T-helper 1 cell treated with Interleukin-12 subunit alpha and Interleukin-12 subunit beta and Interleukin-4 antibody, amounts not matched to agents 30 μg/mL and 1 μg/mL, for 36 hours (primary cell): ENCODE measurements around the gene TDRD12.
"Not testable (repeated sequence)": the region's sequence is repeated elsewhere in the genome, so short reads cannot be mapped to it uniquely, and the experiment has no call there.

Experiments used
- H3K27ac Mint-ChIP-seq: one replicate; pipeline ENCODE4 v1.8.0; 2021; ENCODE audit warnings: mild to moderate bottlenecking, mixed read lengths
- H3K27me3 Mint-ChIP-seq: one replicate; pipeline ENCODE4 v1.8.0; 2021; ENCODE audit warnings: low read depth, mixed read lengths
- H3K36me3 Mint-ChIP-seq: one replicate; pipeline ENCODE4 v1.8.0; 2021; ENCODE audit warnings: low read depth, mixed read lengths
- H3K4me1 Mint-ChIP-seq: one replicate; pipeline ENCODE4 v1.8.0; 2021; ENCODE audit warnings: low read depth, mixed read lengths
- H3K4me3 Mint-ChIP-seq: one replicate; pipeline ENCODE4 v1.8.0; 2021; ENCODE audit warnings: mild to moderate bottlenecking, moderate library complexity, mixed read lengths
- H3K9me3 Mint-ChIP-seq: one replicate; pipeline ENCODE4 v1.8.0; 2021; ENCODE audit warnings: mixed read lengths

The TDRD12 gene

GRCh38 chr19:32833388-32833787 lies 113.8 kb downstream of the TDRD12 start:
- H3K4me3 Mint-ChIP-seq, H3K4me1 Mint-ChIP-seq, H3K27ac Mint-ChIP-seq, H3K36me3 Mint-ChIP-seq, H3K9me3 Mint-ChIP-seq, H3K27me3 Mint-ChIP-seq: not testable (repeated sequence)

DNA sequence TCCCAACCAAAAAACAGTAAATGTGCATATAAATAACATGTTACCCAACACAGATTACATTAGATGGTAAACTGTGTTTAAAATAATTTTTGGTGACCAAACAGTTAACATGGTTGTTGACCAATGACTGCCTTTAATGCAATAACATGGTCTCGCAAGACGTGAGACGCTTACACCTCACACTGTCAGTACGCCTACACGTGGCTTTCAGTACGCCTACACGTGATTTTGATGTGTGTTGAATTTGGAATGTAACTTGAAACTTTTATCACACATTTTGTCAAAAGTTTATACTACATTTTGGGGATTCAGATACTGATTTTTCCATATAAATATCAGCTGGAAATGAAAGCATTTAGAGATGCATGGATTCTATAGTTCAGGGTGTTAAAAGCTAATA lies 118.0 kb downstream of the TDRD12 start:
- Mint-ChIP-seq H3K4me1 (no peaks in the 10 kb centered on the region), H3K9me3 (peaks cover 20% of the 10 kb centered on the region), H3K4me3 (no peak overlapping the region), H3K27me3 (no peaks in the 10 kb centered on the region), H3K36me3 (peaks cover 4% of the 10 kb centered on the region), H3K27ac (no peak overlapping the region)

DNA sequence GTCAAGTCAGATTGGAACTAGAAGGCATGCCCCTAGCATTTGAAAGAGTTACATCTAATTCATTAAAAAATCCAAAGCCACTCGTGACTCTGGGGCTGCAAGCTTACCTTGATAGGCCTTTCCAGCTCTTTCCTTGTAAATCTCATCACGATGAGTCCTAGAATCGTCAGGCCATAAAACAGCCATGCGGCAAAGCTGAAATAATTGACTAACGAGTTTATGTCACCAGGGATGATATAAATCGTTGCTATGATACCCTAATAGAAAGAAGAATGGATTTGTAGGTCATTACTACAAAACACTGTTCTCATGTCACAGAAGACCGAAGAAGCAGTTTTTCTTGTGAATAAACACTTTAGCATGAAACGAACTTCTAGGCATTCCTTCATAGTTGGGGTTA lies 122.5 kb downstream of the TDRD12 start:
- no peak overlapping the region for H3K27ac Mint-ChIP-seq
- peaks cover 20% of the 10 kb centered on the region for H3K9me3 Mint-ChIP-seq
- H3K27me3 Mint-ChIP-seq = peaks cover under 1% of the 10 kb centered on the region
- no peak overlapping the region for H3K4me3 Mint-ChIP-seq
- H3K4me1 Mint-ChIP-seq = no peaks in the 10 kb centered on the region
- peaks cover 4% of the 10 kb centered on the region for H3K36me3 Mint-ChIP-seq

DNA sequence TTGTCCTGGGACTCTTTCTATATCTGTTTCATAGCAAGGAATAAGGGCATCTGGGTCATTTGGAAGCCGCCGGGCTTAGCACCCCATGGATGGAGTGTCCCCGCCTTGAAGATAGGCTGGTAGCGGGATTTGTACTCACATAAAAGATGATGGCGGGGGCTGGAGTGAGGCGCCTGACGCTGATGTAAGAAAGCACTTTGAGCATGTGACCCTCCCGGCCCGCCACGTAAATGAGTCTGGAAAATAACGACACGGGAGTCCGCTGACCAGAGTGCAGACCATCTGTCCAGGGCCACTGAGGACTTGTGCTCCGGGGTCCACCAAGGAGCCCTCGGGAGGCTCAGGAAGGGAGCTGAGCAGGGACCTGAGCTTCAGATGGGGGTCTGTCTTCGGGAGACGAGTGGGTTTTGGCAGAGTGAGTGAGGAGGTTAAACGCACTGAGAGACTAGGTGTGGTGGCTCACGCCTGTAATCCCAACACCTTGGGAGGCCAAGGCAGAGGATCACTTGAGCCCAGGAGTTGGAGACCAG lies 124.2 kb downstream of the TDRD12 start:
- peaks cover 19% of the 10 kb centered on the region for H3K9me3 Mint-ChIP-seq
- H3K36me3 Mint-ChIP-seq = peaks cover 6% of the 10 kb centered on the region
- peaks cover 3% of the 10 kb centered on the region for H3K27me3 Mint-ChIP-seq
- H3K4me3 Mint-ChIP-seq = no peak overlapping the region
- H3K27ac Mint-ChIP-seq = no peak overlapping the region
- H3K4me1 Mint-ChIP-seq = no peaks in the 10 kb centered on the region

GRCh38 chr19:32848035-32848434 lies 128.5 kb downstream of the TDRD12 start:
- H3K27me3 Mint-ChIP-seq, H3K27ac Mint-ChIP-seq, H3K9me3 Mint-ChIP-seq, H3K4me1 Mint-ChIP-seq, H3K36me3 Mint-ChIP-seq, H3K4me3 Mint-ChIP-seq: not testable (repeated sequence)

- Mint-ChIP-seq H3K4me1 (no peaks in the 10 kb centered on the region), H3K9me3 (no peaks in the 10 kb centered on the region), H3K36me3 (peaks cover under 1% of the 10 kb centered on the region), H3K4me3 (no peak overlapping the region), H3K27ac (no peak overlapping the region), H3K27me3 (peaks cover under 1% of the 10 kb centered on the region)
Observed at GRCh38 chr19:32852216-32852615, 132.6 kb downstream of the TDRD12 start.

- H3K27ac Mint-ChIP-seq, H3K4me1 Mint-ChIP-seq, H3K4me3 Mint-ChIP-seq, H3K9me3 Mint-ChIP-seq, H3K27me3 Mint-ChIP-seq, H3K36me3 Mint-ChIP-seq: not testable (repeated sequence)
Observed at GRCh38 chr19:32856818-32857217, 137.3 kb downstream of the TDRD12 start.

DNA sequence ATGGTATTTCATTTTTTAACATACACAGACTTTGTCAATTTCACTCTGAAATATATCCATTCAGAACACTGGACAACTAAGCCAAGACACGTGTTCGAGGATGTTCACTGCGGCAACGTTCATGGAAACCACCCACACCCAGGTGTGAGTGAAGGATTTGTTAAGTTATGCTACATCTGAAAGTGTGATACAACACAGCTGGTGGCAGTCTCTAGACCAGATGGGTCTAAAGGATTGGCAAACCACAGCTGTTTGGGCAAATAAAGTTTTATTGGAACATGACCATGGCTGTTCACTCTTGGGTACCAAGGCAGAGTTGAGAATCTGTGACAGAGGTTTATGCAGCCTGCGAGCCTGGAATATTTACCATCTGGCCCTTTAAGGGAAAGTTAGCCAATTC lies 138.0 kb downstream of the TDRD12 start:
- H3K9me3 Mint-ChIP-seq = no peaks in the 10 kb centered on the region
- H3K4me3 Mint-ChIP-seq = no peak overlapping the region
- H3K27me3 Mint-ChIP-seq = no peaks in the 10 kb centered on the region
- no peaks in the 10 kb centered on the region for H3K4me1 Mint-ChIP-seq
- no peaks in the 10 kb centered on the region for H3K36me3 Mint-ChIP-seq
- no peak overlapping the region for H3K27ac Mint-ChIP-seq

DNA sequence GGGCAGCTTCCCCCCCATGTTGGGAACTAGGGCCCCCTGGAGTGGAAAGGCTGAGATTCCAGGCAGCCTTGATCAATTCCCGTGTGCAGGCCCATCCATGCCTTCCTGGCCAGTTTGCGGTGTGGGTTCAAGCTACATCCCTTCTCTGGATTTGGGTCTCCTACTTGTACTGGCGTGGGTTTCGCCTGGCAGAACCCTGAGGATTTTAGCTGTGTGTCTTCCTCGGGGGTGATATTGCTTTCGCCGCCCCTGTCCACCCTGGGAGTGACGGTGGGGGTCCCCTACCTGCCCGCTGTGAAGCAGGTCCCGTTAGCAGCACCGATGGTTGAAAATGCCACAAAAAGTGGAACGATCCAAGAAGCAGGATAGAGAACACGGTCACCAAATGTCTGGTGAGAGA lies 138.6 kb downstream of the TDRD12 start:
- Mint-ChIP-seq H3K4me3 (no peak overlapping the region), H3K9me3 (no peaks in the 10 kb centered on the region), H3K4me1 (no peaks in the 10 kb centered on the region), H3K27ac (no peak overlapping the region), H3K27me3 (no peaks in the 10 kb centered on the region), H3K36me3 (no peaks in the 10 kb centered on the region)

DNA sequence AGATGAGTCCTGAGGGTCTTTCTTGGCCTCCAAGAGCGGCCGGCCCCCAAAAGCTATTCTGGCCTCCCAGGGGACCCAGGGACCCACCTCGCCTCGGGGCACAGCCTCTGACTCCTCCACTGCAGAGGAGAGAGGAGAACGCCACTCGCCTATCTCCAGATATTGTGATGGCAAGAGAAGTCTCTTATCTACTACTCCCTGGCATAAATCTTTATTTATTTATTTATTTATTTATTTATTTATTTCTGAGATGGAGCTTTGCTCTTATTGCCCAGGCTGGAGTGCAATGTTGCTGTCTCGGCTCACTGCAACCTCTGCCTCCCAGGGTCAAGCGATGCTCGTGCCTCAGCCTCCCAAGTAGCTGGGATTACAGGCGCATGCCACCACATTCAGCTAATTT lies 139.0 kb downstream of the TDRD12 start:
- Mint-ChIP-seq H3K27ac (no peak overlapping the region), H3K4me1 (no peaks in the 10 kb centered on the region), H3K27me3 (no peaks in the 10 kb centered on the region), H3K4me3 (no peak overlapping the region), H3K9me3 (no peaks in the 10 kb centered on the region), H3K36me3 (no peaks in the 10 kb centered on the region)

- Mint-ChIP-seq H3K27ac (no peak overlapping the region), H3K4me3 (no peak overlapping the region), H3K27me3 (no peaks in the 10 kb centered on the region), H3K36me3 (no peaks in the 10 kb centered on the region), H3K9me3 (no peaks in the 10 kb centered on the region), H3K4me1 (no peaks in the 10 kb centered on the region)
Observed at GRCh38 chr19:32859591-32859990, 140.0 kb downstream of the TDRD12 start.

GRCh38 chr19:32861596-32861995 lies 142.0 kb downstream of the TDRD12 start:
- no peaks in the 10 kb centered on the region for H3K36me3 Mint-ChIP-seq
- H3K27ac Mint-ChIP-seq = no peak overlapping the region
- H3K9me3 Mint-ChIP-seq = no peaks in the 10 kb centered on the region
- no peaks in the 10 kb centered on the region for H3K4me1 Mint-ChIP-seq
- no peaks in the 10 kb centered on the region for H3K27me3 Mint-ChIP-seq
- H3K4me3 Mint-ChIP-seq = no peak overlapping the region

DNA sequence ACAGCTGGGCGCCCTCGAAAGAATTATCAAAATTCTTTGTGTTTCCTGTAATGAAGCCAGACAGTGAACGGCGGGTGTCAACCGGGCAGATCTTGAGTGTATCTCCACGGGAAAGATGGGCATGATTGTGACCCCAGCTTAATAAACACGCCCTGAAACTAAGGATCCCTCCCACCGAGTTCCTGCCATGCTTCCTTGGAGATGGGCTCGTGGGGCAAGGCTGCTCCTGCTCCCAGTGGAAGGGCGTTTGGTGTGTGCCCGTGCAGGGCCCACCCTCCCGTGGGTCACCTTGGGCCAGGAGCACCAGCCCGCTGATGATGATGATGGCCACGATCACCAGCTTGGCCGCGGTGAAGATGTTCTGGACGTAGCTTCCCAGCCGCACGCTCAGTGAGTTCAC lies 142.6 kb downstream of the TDRD12 start:
- no peaks in the 10 kb centered on the region for H3K4me1 Mint-ChIP-seq
- H3K9me3 Mint-ChIP-seq = no peaks in the 10 kb centered on the region
- H3K4me3 Mint-ChIP-seq = no peak overlapping the region
- no peak overlapping the region for H3K27ac Mint-ChIP-seq
- H3K36me3 Mint-ChIP-seq = no peaks in the 10 kb centered on the region
- H3K27me3 Mint-ChIP-seq = no peaks in the 10 kb centered on the region

GRCh38 chr19:32862741-32863140 lies 143.2 kb downstream of the TDRD12 start:
- Mint-ChIP-seq H3K27me3 (no peaks in the 10 kb centered on the region), H3K9me3 (no peaks in the 10 kb centered on the region), H3K36me3 (no peaks in the 10 kb centered on the region), H3K27ac (no peak overlapping the region), H3K4me1 (no peaks in the 10 kb centered on the region), H3K4me3 (no peak overlapping the region)

- no peak overlapping the region for H3K4me3 Mint-ChIP-seq
- H3K27ac Mint-ChIP-seq = no peak overlapping the region
- no peaks in the 10 kb centered on the region for H3K4me1 Mint-ChIP-seq
- H3K36me3 Mint-ChIP-seq = no peaks in the 10 kb centered on the region
- no peaks in the 10 kb centered on the region for H3K27me3 Mint-ChIP-seq
- no peaks in the 10 kb centered on the region for H3K9me3 Mint-ChIP-seq
Observed at GRCh38 chr19:32863301-32863700, 143.7 kb downstream of the TDRD12 start.

- H3K27ac Mint-ChIP-seq = no peak overlapping the region
- H3K9me3 Mint-ChIP-seq = no peaks in the 10 kb centered on the region
- no peaks in the 10 kb centered on the region for H3K27me3 Mint-ChIP-seq
- no peak overlapping the region for H3K4me3 Mint-ChIP-seq
- H3K4me1 Mint-ChIP-seq = no peaks in the 10 kb centered on the region
- H3K36me3 Mint-ChIP-seq = no peaks in the 10 kb centered on the region
Observed at GRCh38 chr19:32863841-32864240, 144.3 kb downstream of the TDRD12 start.
